Measurements from ENCODE around the gene C11orf98. TPM values are rescaled to one million over a fixed set of nuclear protein-coding genes. Genes with fewer than 3 reads are reported as not detected.
"Not testable (repeated sequence)": the region's sequence is repeated elsewhere in the genome, so short reads cannot be mapped to it uniquely, and the experiment has no call there.

Gene C11orf98
- total RNA-seq, 1 experiment from 2014 or later: 141 TPM

DNA sequence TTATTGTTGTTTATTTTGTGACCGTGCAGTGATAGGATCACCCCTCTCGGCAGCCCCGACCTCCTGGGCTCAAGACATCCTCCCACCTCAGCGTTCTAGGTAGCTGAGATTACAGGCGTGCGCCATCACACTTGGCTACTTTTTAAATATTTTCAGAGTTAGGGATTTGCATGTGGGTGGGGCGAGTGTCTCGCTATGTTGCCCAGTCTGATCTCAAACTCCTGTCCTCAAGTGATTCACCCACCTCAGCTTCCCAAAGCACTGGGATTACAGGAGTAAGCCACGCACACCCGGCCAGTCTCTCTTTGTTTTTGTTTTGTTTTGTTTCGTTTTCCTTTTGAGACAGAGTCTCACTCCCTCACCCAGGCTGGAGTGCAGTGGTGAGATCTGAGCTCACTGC, 10.7 kb downstream of the C11orf98 start:
- DNase-seq (ENCODE audit: low spot score): no peak
- H3K36me3 ChIP-seq (ENCODE audit: insufficient read depth, low read length, poor library complexity, severe bottlenecking): peaks cover 7% of the 10 kb centered on the region
- no peaks in the 10 kb centered on the region for H3K27me3 ChIP-seq (replicated peaks; ENCODE audit: insufficient read depth, low read depth, low read length, poor library complexity)
- ChIA-PET POLR2A (ENCODE audit: low non-redundant PET) (no interaction called here), CTCF (no interaction called here)
- H3K4me1 ChIP-seq (ENCODE audit: insufficient read depth, low read length, poor library complexity, severe bottlenecking): peaks cover 10% of the 10 kb centered on the region
- no peaks in the 10 kb centered on the region for H3K9me3 ChIP-seq (ENCODE audit: low read depth, low read length, poor library complexity, severe bottlenecking)
- H3K27ac ChIP-seq (ENCODE audit: low read depth, low read length, poor library complexity, severe bottlenecking): no peak overlapping the region
- intact Hi-C loops (cut with micrococcal nuclease; ENCODE audit: unreplicated experiment): no loop called here
- no peak for TF ChIP-seq EZH2 (IDR thresholded peaks at IDR 0.05; ENCODE audit: borderline replicate concordance, low read depth, low read length, poor library complexity, severe bottlenecking)
- TF ChIP-seq, protein P1, sequence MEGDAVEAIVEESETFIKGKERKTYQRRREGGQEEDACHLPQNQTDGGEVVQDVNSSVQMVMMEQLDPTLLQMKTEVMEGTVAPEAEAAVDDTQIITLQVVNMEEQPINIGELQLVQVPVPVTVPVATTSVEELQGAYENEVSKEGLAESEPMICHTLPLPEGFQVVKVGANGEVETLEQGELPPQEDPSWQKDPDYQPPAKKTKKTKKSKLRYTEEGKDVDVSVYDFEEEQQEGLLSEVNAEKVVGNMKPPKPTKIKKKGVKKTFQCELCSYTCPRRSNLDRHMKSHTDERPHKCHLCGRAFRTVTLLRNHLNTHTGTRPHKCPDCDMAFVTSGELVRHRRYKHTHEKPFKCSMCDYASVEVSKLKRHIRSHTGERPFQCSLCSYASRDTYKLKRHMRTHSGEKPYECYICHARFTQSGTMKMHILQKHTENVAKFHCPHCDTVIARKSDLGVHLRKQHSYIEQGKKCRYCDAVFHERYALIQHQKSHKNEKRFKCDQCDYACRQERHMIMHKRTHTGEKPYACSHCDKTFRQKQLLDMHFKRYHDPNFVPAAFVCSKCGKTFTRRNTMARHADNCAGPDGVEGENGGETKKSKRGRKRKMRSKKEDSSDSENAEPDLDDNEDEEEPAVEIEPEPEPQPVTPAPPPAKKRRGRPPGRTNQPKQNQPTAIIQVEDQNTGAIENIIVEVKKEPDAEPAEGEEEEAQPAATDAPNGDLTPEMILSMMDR (conservative IDR thresholded peaks at IDR 0.05; ENCODE audit: low read depth, low read length): no peak
- no TSS peak for BruUV-seq (replicated peaks)
- no peak overlapping the region for H3K4me3 ChIP-seq (ENCODE audit: low read depth, low read length, poor library complexity, severe bottlenecking)

DNA sequence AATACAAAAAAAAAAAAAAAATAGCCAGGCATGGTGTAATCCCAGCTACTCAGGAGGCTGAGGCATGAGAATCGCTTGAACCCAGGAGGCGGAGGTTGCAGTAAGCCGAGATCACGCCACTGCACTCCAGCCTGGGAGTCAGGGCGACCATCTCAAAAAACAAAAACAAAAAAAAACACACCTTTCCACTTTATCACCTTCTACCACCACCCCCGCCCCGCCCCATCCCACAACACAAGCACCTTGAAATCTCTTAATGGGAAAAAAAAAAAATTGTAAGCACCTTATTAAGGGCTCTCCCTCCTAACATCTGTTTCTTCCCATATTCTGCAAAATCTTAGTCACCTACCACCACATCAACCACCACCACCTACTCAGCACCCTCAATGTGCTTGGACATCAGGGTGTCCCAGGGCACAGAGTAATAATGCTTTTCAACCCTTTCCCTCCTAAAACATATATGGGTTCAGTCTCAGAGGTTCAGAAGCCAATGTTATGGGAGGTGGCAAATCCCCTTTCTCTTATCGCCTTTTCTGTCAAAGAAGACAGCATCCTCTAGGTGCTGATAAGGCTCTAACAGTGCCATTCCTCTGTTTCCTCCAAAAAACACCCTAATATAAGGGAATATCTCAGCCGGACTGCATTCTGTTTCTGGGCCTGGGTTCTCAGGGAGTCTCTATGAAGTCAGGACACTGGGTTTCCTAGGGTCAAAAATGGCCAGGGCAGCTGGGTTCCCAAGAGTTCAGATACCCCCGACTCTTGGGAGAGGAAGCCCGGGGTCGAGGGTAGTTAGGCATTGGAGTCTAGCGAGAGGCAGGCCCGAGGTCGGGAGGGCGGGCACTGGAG, 12.6 kb downstream of the C11orf98 start:
- peaks cover 25% of the 10 kb centered on the region for H3K36me3 ChIP-seq (ENCODE audit: insufficient read depth, low read length, poor library complexity, severe bottlenecking)
- TF ChIP-seq EZH2 (IDR thresholded peaks at IDR 0.05; ENCODE audit: borderline replicate concordance, low read depth, low read length, poor library complexity, severe bottlenecking): no peak
- TF ChIP-seq, protein P1 (conservative IDR thresholded peaks at IDR 0.05; ENCODE audit: low read depth, low read length): no peak
- no peaks in the 10 kb centered on the region for H3K9me3 ChIP-seq (ENCODE audit: low read depth, low read length, poor library complexity, severe bottlenecking)
- ChIA-PET POLR2A (ENCODE audit: low non-redundant PET) (interaction anchor here (1.0 to 1.4 kb wide), 2 partner anchors 13 to 61 kb away, joined by 6 to 7 read pairs; partner anchors contain the start of genes C11orf98, CSKMT and TUT1), CTCF (no interaction called here)
- peak overlapping the region; percentile 90 for H3K27ac ChIP-seq (ENCODE audit: low read depth, low read length, poor library complexity, severe bottlenecking)
- no peaks in the 10 kb centered on the region for H3K27me3 ChIP-seq (replicated peaks; ENCODE audit: insufficient read depth, low read depth, low read length, poor library complexity)
- peak overlapping the region; percentile 81 for H3K4me3 ChIP-seq (ENCODE audit: low read depth, low read length, poor library complexity, severe bottlenecking)
- BruUV-seq (replicated peaks): no TSS peak
- DNase-seq (ENCODE audit: low spot score): no peak
- H3K4me1 ChIP-seq (ENCODE audit: insufficient read depth, low read length, poor library complexity, severe bottlenecking): peaks cover 12% of the 10 kb centered on the region
- intact Hi-C loops (cut with micrococcal nuclease; ENCODE audit: unreplicated experiment): no loop called here

DNA sequence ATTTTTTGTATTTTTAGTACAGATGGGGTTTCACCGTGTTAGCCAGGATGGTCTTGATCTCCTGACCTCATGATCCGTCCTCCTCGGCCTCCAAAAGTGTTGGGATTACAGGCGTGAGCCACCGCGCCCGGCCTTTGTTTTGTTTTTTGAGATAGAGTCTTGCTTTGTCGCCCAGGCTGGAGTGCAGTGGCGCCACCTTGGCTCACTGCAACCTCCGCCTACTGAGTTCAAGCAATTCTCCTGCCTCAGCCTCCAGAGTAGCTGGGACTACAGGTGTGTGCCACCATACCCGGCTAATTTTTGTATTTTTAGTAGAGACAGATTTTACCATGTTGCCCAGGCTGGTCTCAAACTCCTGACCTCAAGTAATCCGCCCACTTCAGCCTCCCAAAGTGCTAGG, 14.7 kb downstream of the C11orf98 start:
- H3K27me3 ChIP-seq (replicated peaks; ENCODE audit: insufficient read depth, low read depth, low read length, poor library complexity); POLR2A ChIA-PET (ENCODE audit: low non-redundant PET); BruUV-seq (replicated peaks); CTCF ChIA-PET; H3K27ac ChIP-seq (ENCODE audit: low read depth, low read length, poor library complexity, severe bottlenecking); H3K9me3 ChIP-seq (ENCODE audit: low read depth, low read length, poor library complexity, severe bottlenecking); DNase-seq (ENCODE audit: low spot score); H3K4me3 ChIP-seq (ENCODE audit: low read depth, low read length, poor library complexity, severe bottlenecking); intact Hi-C loops (cut with micrococcal nuclease; ENCODE audit: unreplicated experiment): not testable (repeated sequence)
- peaks cover 19% of the 10 kb centered on the region for H3K4me1 ChIP-seq (ENCODE audit: insufficient read depth, low read length, poor library complexity, severe bottlenecking)
- H3K36me3 ChIP-seq (ENCODE audit: insufficient read depth, low read length, poor library complexity, severe bottlenecking): peaks cover 25% of the 10 kb centered on the region
